Tibial artery (tissue), 4 donors: ENCODE data around the gene KRIT1.
"Not testable (repeated sequence)": the region's sequence is repeated elsewhere in the genome, so short reads cannot be mapped to it uniquely, and the experiment has no call there.

Experiments
- DNase-seq, 2 donors: peaks; one replicate each; pipeline ENCODE4 v3.0.0-alpha.2; 2019
- H3K27ac ChIP-seq, 2 donors: fragments of 200-600 bp; sonication (generic) in 1 of 2; 1 replicate in 1 of 2; 2 replicates in 1 of 2; pipeline ENCODE4 v1.5.1; 2018 to 2019; ENCODE audit warnings: mild to moderate bottlenecking in 1 of 2
- H3K27me3 ChIP-seq, 2 donors: fragments of 200-600 bp; sonication (generic) in 1 of 2; one replicate each; pipeline versions ENCODE4 v1.5.1 to v1.6.0; 2016 to 2019
- H3K36me3 ChIP-seq, 3 donors: fragments of 200-600 bp; sonication (generic) in 2 of 3; one replicate each; pipeline ENCODE4 v1.5.1; 2016 to 2019; ENCODE audit warnings: mild to moderate bottlenecking in 2 of 3
- H3K4me1 ChIP-seq, 4 donors: fragments of 200-600 bp; sonication (generic) in 2 of 4; 1 replicate in 3 of 4; 2 replicates in 1 of 4; pipeline ENCODE4 v1.5.1; 2016 to 2019
- H3K4me3 ChIP-seq, 2 donors: fragments of 200-600 bp; sonication (generic) in 1 of 2; 1 replicate in 1 of 2; 2 replicates in 1 of 2; pipeline ENCODE4 v1.5.1; 2018 to 2019; ENCODE audit warnings: mild to moderate bottlenecking in 2 of 2
- H3K9me3 ChIP-seq, 3 donors: fragments of 200-600 bp; sonication (generic) in 1 of 3; one replicate each; pipeline ENCODE4 v1.5.1; 2016 to 2019
- intact Hi-C: fragments of 100-400 bp; cut with DNase I; formaldehyde crosslinking; loops from one replicate; pipeline ENCODE4 v1.15.0; 2023; ENCODE audit warnings: low total_unique reads
- TF ChIP-seq, protein P1 (sequence below), 2 experiments: fragments of 200-600 bp in 1 of 2; fragments of 450-650 bp in 1 of 2; IDR thresholded peaks; one replicate each; pipeline ENCODE4 v1.5.1; 2017 to 2019; ENCODE audit warnings: antibody characterized with exemption in 2 of 2, mild to moderate bottlenecking in 1 of 2, moderate library complexity in 1 of 2

The KRIT1 gene

DNA sequence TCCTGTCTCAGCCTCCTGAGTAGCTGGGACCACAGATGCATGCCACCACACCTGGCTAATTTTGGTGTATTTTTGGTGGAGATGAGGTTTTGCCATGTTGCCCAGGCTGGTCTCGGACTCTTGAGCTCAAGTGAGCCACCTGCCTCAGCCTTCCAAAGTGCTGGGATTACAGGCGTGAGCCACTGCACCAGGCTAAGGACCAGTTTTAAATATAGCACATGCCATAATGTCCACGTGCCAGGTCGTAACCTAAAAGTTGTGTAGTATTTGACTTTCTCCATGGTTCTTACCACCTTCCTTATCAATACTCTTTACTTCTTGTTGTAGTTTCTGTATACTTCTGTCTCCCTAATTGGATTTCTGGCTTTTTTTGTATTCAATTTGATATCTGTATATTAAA, 13.3 kb upstream of the KRIT1 start:
- no peak overlapping the region for H3K27ac ChIP-seq
- peaks cover 0 to 5% (median 0%) of the 10 kb centered on the region in 3 donors for H3K36me3 ChIP-seq
- no peaks in the 10 kb centered on the region for H3K27me3 ChIP-seq
- no peak for DNase-seq
- H3K9me3 ChIP-seq = no peaks in the 10 kb centered on the region
- no peak overlapping the region for H3K4me3 ChIP-seq
- peaks cover 0 to 20% (median 7%) of the 10 kb centered on the region in 4 donors for H3K4me1 ChIP-seq
- intact Hi-C loops = loop anchor here (5.0 kb wide), 1 partner anchor 33 kb away; no protein-coding TSS in a partner anchor
- TF ChIP-seq, protein P1, sequence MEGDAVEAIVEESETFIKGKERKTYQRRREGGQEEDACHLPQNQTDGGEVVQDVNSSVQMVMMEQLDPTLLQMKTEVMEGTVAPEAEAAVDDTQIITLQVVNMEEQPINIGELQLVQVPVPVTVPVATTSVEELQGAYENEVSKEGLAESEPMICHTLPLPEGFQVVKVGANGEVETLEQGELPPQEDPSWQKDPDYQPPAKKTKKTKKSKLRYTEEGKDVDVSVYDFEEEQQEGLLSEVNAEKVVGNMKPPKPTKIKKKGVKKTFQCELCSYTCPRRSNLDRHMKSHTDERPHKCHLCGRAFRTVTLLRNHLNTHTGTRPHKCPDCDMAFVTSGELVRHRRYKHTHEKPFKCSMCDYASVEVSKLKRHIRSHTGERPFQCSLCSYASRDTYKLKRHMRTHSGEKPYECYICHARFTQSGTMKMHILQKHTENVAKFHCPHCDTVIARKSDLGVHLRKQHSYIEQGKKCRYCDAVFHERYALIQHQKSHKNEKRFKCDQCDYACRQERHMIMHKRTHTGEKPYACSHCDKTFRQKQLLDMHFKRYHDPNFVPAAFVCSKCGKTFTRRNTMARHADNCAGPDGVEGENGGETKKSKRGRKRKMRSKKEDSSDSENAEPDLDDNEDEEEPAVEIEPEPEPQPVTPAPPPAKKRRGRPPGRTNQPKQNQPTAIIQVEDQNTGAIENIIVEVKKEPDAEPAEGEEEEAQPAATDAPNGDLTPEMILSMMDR (IDR thresholded peaks at IDR 0.05) = no peak

DNA sequence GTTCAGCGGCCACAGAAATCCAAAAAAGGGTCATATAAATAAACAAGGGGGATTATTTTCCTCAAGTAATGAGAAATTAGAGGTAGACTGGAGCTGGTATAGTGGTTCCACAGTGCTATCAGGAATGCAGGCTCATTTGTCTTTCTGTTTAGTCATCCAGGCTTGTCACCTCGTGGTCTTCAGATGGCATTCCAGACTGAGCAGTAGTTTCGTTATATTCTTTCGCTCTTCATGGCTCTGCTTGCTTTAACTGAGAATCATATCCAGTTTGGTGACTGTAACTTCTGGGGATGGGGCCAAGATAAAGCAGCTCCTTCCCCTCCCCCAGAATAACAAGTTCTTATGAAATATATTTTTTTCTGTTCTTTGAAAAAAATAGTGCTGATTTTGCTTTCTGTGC, 9.6 kb upstream of the KRIT1 start:
- intact Hi-C loops = loop anchor here (5.0 kb wide), 1 partner anchor 37 kb away; no protein-coding TSS in a partner anchor
- peak overlapping the region; percentile 18 to 34 for H3K4me3 ChIP-seq
- H3K27me3 ChIP-seq = no peaks in the 10 kb centered on the region
- H3K4me1 ChIP-seq = peaks cover 0 to 26% (median 11%) of the 10 kb centered on the region in 4 donors
- H3K27ac ChIP-seq = peak overlapping the region; percentile 66
- H3K36me3 ChIP-seq = peaks cover 0 to 3% (median 0%) of the 10 kb centered on the region in 3 donors
- peak; percentile 43 to 69 for DNase-seq
- H3K9me3 ChIP-seq = no peaks in the 10 kb centered on the region
- TF ChIP-seq, protein P1 (IDR thresholded peaks at IDR 0.05) = no peak

DNA sequence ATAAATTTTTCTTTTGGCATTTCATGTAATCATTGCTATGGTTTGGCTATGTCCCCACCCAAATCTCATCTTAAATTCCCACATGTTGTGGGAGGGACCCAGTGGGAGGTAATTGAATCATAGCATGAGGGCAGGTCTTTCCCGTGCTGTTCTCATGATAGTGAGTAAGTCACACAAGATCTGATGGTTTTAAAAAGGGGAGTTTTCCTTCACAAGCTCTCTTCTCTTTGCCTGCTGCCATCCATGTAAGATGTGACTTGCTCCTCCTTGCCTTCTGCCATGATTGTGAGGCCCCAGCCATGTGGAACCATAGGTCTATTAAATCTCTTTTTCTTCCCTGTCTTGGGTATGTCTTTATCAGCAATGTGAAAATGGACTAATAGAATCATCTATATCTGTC, 9.1 kb upstream of the KRIT1 start:
- not testable (repeated sequence) for H3K36me3 ChIP-seq, DNase-seq, H3K27me3 ChIP-seq, H3K9me3 ChIP-seq
- intact Hi-C loops = loop anchor here (5.0 kb wide), 1 partner anchor 38 kb away; no protein-coding TSS in a partner anchor
- Histone ChIP-seq H3K4me1 (peaks cover 0 to 26% (median 11%) of the 10 kb centered on the region in 4 donors), H3K27ac (peak overlapping the region; percentile 66), H3K4me3 (peak overlapping the region; percentile 18 to 34)

- Histone ChIP-seq H3K4me1 (peaks cover 0 to 31% (median 12%) of the 10 kb centered on the region in 4 donors), H3K27me3 (no peaks in the 10 kb centered on the region), H3K27ac (no peak overlapping the region), H3K4me3 (no peak overlapping the region), H3K36me3 (no peaks in the 10 kb centered on the region), H3K9me3 (no peaks in the 10 kb centered on the region)
- intact Hi-C loops = no loop called here
- DNase-seq = no peak
- TF ChIP-seq, protein P1 (IDR thresholded peaks at IDR 0.05) = no peak
Measured at GRCh38 chr7:92253251-92253650, 7.5 kb upstream of the KRIT1 start.

DNA sequence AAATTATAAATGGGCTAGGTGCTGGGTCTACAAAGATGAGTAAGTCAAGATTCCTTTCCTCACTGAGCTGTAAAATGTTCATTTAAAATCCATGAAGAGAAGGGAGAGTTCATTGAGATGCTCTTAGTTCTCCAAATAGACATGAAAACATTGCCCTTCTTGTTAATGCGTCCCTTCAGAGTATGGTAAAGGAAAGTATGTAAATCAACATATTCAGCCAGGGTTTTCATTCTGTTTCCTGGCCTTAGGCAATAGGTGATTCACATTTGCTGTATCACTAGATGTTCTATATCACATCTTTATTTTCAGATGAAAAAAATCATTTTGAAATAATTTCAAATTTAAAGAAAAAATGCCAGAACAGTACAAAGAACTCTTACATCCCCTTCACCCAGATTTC, 5.5 kb upstream of the KRIT1 start:
- TF ChIP-seq, protein P1 (IDR thresholded peaks at IDR 0.05) = no peak
- no peaks in the 10 kb centered on the region for H3K9me3 ChIP-seq
- DNase-seq = no peak
- intact Hi-C loops = no loop called here
- H3K4me3 ChIP-seq = no peak overlapping the region
- H3K27me3 ChIP-seq = no peaks in the 10 kb centered on the region
- no peak overlapping the region for H3K27ac ChIP-seq
- no peaks in the 10 kb centered on the region for H3K36me3 ChIP-seq
- H3K4me1 ChIP-seq = peaks cover 0 to 45% (median 24%) of the 10 kb centered on the region in 4 donors

DNA sequence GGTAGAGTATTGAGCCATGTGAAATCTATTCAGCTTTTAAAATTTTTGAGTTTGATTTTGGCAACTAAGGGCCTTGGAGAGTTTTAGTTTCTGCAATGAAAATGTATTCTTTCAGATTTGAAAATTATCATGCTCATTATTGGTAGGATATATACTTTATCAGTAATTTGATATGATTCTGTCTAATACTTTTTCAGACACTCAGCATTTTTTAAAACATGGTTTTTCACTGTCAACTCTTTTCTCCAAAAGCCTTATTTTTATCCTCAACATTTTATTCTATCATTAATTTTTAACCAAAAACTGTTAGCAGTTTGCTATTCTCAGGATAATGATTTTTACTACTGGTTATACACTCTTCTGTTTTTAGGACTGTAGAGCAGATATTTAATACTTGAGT, 4.9 kb upstream of the KRIT1 start:
- TF ChIP-seq, protein P1 (IDR thresholded peaks at IDR 0.05) = no peak
- DNase-seq = no peak
- Histone ChIP-seq H3K36me3 (no peaks in the 10 kb centered on the region), H3K27me3 (no peaks in the 10 kb centered on the region), H3K4me1 (peaks cover 0 to 39% (median 22%) of the 10 kb centered on the region in 4 donors), H3K27ac (no peak overlapping the region), H3K9me3 (no peaks in the 10 kb centered on the region), H3K4me3 (no peak overlapping the region)
- intact Hi-C loops = no loop called here
